ENCODE data around the gene KCNIP3.

The KCNIP3 gene

GRCh38 chr2:95345563-95346230 is 48.5 kb downstream of the KCNIP3 start:
- H3K4me3 ChIP-seq (ENCODE audit: low read depth, low read length), result peak overlapping the region; percentile 63
- POLR2A ChIA-PET, result interaction anchor here (1.0 kb wide), 1 partner anchor 13 kb away, joined by 7 read pairs; no protein-coding TSS in a partner anchor
- DNase-seq (ENCODE audit: low read depth, low spot score), result no peak
- CTCF ChIA-PET, result interaction anchor here (0.7 to 2.7 kb wide), 38 partner anchors 8 to 391 kb away, joined by 3 to 23 read pairs (median 4); partner anchors contain the start of gene FAHD2A
- TF ChIP-seq, protein P1, sequence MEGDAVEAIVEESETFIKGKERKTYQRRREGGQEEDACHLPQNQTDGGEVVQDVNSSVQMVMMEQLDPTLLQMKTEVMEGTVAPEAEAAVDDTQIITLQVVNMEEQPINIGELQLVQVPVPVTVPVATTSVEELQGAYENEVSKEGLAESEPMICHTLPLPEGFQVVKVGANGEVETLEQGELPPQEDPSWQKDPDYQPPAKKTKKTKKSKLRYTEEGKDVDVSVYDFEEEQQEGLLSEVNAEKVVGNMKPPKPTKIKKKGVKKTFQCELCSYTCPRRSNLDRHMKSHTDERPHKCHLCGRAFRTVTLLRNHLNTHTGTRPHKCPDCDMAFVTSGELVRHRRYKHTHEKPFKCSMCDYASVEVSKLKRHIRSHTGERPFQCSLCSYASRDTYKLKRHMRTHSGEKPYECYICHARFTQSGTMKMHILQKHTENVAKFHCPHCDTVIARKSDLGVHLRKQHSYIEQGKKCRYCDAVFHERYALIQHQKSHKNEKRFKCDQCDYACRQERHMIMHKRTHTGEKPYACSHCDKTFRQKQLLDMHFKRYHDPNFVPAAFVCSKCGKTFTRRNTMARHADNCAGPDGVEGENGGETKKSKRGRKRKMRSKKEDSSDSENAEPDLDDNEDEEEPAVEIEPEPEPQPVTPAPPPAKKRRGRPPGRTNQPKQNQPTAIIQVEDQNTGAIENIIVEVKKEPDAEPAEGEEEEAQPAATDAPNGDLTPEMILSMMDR (IDR thresholded peaks at IDR 0.05; ENCODE audit: insufficient read depth, low read length, missing control alignments), result peak; percentile 96

DNA sequence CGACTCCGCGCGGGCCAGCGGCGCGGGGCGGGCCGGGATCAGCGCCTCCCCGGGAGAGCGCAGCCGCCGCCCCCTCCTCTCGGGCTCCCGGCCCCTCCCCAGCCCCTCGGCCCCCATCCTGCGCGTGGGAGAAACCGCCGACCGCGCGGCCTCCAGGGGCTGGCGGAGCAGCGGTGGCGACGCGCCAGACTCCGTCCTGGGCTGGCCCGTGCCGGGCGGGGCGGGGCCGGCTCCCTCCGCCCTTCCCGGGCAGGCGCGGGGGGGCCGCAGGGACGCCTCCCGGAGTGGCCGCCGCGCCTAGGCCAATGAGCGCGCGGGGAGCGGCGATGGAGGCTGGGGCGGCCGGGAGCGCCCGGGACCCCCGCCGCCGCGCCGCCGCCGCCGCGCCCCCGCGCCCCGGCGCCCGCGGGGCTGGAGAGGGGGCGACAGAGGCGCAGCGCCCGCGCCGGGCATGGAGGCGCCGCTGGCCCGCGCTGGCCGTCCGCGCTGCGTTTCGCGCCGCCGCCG is 49.1 kb downstream of the KCNIP3 start:
- ChIA-PET POLR2A (no interaction called here), CTCF (interaction anchor here (0.9 to 2.7 kb wide), 23 partner anchors 8 to 383 kb away, joined by 3 to 23 read pairs (median 6); partner anchors contain the start of gene FAHD2A)
- peak overlapping the region; percentile 63 for H3K4me3 ChIP-seq (ENCODE audit: low read depth, low read length)
- DNase-seq (ENCODE audit: low read depth, low spot score), result no peak
- TF ChIP-seq, protein P1 (IDR thresholded peaks at IDR 0.05; ENCODE audit: insufficient read depth, low read length, missing control alignments), result no peak

DNA sequence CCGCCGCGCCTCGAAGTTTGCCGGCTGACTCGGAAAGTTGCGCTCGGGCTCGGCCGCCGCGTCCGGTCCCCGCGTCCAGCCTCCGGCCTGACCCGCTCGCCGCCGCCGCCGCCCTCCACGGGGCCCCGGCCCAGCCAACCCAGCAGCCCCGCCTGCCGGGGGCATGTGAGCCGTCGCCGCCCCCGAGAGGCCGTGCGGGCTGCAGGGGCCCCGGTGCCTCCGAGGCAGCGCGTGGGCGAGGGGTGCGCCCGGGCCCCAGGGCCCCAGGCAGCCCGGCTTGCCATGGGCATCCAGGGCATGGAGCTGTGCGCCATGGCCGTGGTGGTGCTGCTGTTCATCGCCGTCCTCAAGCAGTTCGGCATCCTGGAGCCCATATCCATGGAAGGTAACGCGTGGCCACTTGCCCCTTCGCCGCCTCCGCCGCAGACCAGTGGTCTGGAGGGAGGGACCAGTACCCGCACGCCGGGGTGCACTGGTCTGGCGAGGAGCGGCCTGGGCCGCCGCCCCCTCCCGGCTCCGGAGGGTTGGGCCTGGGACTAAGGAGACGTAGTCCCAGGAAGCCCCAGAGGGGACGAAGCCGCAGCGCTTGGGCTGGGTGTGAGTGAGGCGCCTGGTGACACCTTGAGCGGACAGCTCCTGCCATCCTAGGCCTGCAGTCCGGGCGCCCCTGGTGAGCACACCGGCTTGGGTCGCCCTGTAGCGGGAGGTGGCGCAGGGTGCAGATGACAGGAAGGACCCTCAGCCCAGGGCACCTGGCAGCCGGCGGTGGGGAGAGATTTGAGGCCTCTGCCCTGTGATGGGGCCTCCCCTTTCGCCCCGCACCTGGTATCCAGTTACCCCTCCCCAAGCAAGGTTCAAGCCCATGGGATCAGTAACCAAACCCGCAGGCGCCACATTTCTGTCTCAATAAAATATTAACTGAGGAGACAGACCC is 49.9 kb downstream of the KCNIP3 start:
- POLR2A ChIA-PET, result no interaction called here
- peak overlapping the region; percentile 63 for H3K4me3 ChIP-seq (ENCODE audit: low read depth, low read length)
- CTCF ChIA-PET, result interaction anchor here (1.2 to 1.8 kb wide), 2 partner anchors 14 to 42 kb away, joined by 3 to 5 read pairs; no protein-coding TSS in a partner anchor
- TF ChIP-seq, protein P1 (IDR thresholded peaks at IDR 0.05; ENCODE audit: insufficient read depth, low read length, missing control alignments), result no peak
- DNase-seq (ENCODE audit: low read depth, low spot score), result no peak

DNA sequence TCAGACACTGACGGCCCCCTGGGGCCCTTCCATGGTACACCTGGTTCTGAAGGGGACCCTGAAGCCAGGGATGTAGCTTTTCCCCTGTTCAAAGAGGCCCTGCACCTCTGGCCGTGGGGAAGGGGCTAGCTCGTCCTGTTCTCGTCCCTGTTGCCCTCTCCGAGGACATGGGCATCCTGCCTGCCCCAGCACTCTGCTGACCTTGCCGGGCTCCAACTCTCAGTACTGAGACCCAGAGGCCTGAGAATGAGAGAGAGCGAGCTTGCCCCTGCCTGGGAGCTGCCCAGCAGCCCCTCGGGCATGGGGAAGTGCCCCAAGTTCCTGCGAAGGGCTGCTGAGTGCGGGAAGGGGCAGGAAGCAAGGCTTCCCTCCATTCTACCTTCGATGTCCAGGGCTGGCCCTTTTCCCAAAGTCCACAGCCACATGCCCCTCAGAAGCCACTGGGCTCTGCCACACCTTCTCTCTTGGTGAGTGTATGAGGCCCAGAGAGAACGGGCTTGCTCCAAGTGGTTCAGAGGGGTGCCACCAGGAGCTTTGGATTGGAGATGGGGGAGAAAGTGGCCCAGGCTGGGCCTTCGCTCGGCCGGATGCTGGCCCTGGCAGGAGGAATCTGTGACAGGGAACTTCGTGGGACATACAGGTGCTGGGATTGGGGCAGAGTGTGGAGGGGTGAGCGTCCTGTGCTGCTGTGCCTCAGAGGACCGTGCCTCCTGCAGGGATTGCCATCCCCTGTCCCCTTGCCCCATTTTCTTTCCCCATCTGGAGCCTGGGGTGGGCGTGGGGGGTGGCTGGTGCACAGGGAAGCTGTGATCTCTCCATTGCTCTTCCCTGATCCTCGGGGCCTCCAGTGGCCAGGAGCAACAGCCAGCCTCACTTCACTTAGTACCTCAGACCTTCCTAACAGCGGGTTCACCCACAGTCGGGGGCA is 50.8 kb downstream of the KCNIP3 start:
- POLR2A ChIA-PET, result no interaction called here
- TF ChIP-seq, protein P1 (IDR thresholded peaks at IDR 0.05; ENCODE audit: insufficient read depth, low read length, missing control alignments), result no peak
- no peak for DNase-seq (ENCODE audit: low read depth, low spot score)
- H3K4me3 ChIP-seq (ENCODE audit: low read depth, low read length), result no peak overlapping the region
- CTCF ChIA-PET, result interaction anchor here (1.2 to 1.8 kb wide), 2 partner anchors 13 to 41 kb away, joined by 3 to 5 read pairs; no protein-coding TSS in a partner anchor

DNA sequence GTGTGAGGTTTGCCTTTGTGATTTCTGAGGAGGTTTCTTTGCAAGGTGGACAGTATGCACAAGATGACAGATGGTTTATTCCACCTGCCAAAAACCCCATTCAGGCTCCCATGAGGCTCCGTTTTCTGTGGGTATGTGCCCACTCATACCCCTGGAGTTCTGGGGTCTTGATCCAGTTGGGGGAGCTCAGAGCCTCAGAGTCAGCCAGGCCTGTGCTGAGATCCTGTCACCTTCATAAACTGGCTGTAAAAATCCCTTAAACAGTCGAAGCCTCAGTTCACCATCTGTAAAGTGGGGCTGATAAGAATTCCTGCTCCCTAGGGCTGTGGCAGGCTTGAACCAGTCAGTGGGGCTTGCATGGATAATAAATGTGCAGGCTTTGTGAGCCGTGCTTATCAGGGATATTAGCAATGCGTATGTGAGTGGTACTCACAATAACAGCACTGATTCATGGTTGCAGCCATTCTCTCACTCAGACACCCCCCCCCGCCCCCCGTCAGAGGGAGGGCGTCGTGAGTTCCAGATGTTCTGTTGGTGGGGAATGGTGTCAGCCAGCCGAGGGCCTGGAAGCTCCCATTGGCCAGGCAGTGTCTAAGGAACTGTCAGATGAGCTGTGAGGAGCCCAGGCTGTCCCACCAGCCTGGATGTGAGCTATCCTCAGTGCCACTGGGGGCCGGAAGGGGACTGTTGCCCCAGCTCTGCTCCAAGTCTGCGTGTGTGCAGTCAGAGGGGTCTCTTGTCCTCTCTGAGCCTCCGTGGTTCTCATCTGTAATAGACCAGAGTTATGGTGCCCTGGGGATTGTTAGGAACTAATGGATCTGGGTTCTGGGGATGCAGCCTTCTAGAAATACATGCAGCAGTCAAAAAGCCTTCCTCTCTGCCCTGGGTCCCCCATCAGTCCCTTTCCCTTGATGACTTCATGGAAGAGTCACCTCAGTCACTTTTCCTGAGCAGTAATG is 51.7 kb downstream of the KCNIP3 start:
- CTCF ChIA-PET, result interaction anchor here (0.5 kb wide), 1 partner anchor 380 kb away, joined by 3 read pairs; no protein-coding TSS in a partner anchor
- no peak overlapping the region for H3K4me3 ChIP-seq (ENCODE audit: low read depth, low read length)
- no peak for DNase-seq (ENCODE audit: low read depth, low spot score)
- TF ChIP-seq, protein P1 (IDR thresholded peaks at IDR 0.05; ENCODE audit: insufficient read depth, low read length, missing control alignments), result no peak
- POLR2A ChIA-PET, result no interaction called here
